T-cell (primary cell): ENCODE data around the gene FRMD5. TPM values are rescaled to one million over a fixed set of nuclear protein-coding genes. Genes with fewer than 3 reads are reported as not detected.

Experiments used
- ATAC-seq, 4 experiments: fragments of 200-7000 bp in 3 of 4; fragments of 150-1000 bp in 1 of 4; cut with Tn5 transposase; replicated peaks in 1 of 4; 1 replicate in 3 of 4; 2 replicates in 1 of 4; pipeline ENCODE4 v1.10.0; 2021; ENCODE audit warnings: moderate library complexity in 3 of 4, mild to moderate bottlenecking in 2 of 4, moderate number of reproducible peaks in 1 of 4
- CTCF ChIA-PET, 2 donors: fragments of 300-600 bp; sonication (Branson Sonifier 250); formaldehyde crosslinking; loops; one replicate each; lab custom pipeline; 2022; ENCODE audit warnings: antibody characterized with exemption in 2 of 2; lab: Charles Lee
- POLR2A ChIA-PET, 2 donors: fragments of 300-600 bp; sonication (Branson Sonifier 250); formaldehyde crosslinking; loops; one replicate each; lab custom pipeline; 2022; ENCODE audit warnings: antibody characterized with exemption in 2 of 2; lab: Charles Lee
- DNase-seq, 35 experiments: peaks; one replicate each; pipeline versions ENCODE4 v3.0.0 to v3.0.0-alpha.2; 2013 to 2023
- H3K27ac ChIP-seq: one replicate; pipeline ENCODE4 v1.5.1; 2013; ENCODE audit warnings: low read length
- H3K27me3 ChIP-seq, 2 experiments: replicated peaks in 1 of 2; 1 replicate in 1 of 2; 2 replicates in 1 of 2; pipeline versions ENCODE4 v1.6.1 to v1.7.0; 2013; ENCODE audit warnings: low read length in 1 of 2, mixed read lengths in 1 of 2; ENCODE audit not compliant: control insufficient read depth in 2 of 2, insufficient read depth in 2 of 2; ENCODE audit errors: extremely low read depth in 1 of 2
- H3K36me3 ChIP-seq, 2 donors: 1 replicate in 1 of 2; 2 replicates in 1 of 2; pipeline versions ENCODE4 v1.6.1 to v1.7.0; 2013; ENCODE audit warnings: low read length in 1 of 2; ENCODE audit not compliant: control insufficient read depth in 2 of 2, insufficient read depth in 1 of 2; ENCODE audit errors: extremely low read depth in 1 of 2
- H3K4me1 ChIP-seq, 2 experiments: 1 replicate in 1 of 2; 2 replicates in 1 of 2; pipeline versions ENCODE4 v1.6.1 to v1.7.0; 2013; ENCODE audit warnings: low read length in 2 of 2, mixed read lengths in 1 of 2; ENCODE audit not compliant: insufficient read depth in 2 of 2, control insufficient read depth in 1 of 2; ENCODE audit errors: extremely low read depth in 1 of 2
- H3K4me3 ChIP-seq, 2 donors: 1 replicate in 1 of 2; 2 replicates in 1 of 2; pipeline versions ENCODE4 v1.5.1 to v1.7.0; 2013; ENCODE audit warnings: mild to moderate bottlenecking in 2 of 2, low read length in 1 of 2, moderate library complexity in 1 of 2; ENCODE audit not compliant: control insufficient read depth in 1 of 2; ENCODE audit errors: extremely low read depth in 1 of 2
- H3K9me3 ChIP-seq: 2 replicates; pipeline ENCODE4 v1.7.0; 2013
- H3K27ac Mint-ChIP-seq, 2 donors: one replicate each; pipeline ENCODE4 v1.8.0; 2020 to 2021; ENCODE audit warnings: mild to moderate bottlenecking in 2 of 2, mixed read lengths in 2 of 2
- H3K27me3 Mint-ChIP-seq, 2 donors: one replicate each; pipeline ENCODE4 v1.8.0; 2021 to 2022; ENCODE audit warnings: mixed read lengths in 2 of 2
- H3K36me3 Mint-ChIP-seq: one replicate; pipeline ENCODE4 v1.8.0; 2021; ENCODE audit warnings: mixed read lengths
- H3K4me1 Mint-ChIP-seq, 3 donors: one replicate each; pipeline ENCODE4 v1.8.0; 2020 to 2022; ENCODE audit warnings: mixed read lengths in 3 of 3, mild to moderate bottlenecking in 1 of 3
- H3K4me3 Mint-ChIP-seq, 3 donors: one replicate each; pipeline ENCODE4 v1.8.0; 2020 to 2022; ENCODE audit warnings: mild to moderate bottlenecking in 3 of 3, mixed read lengths in 3 of 3, moderate library complexity in 3 of 3
- H3K9me3 Mint-ChIP-seq, 3 donors: one replicate each; pipeline ENCODE4 v1.8.0; 2020 to 2022; ENCODE audit warnings: mixed read lengths in 3 of 3
- WGBS: methylation state at CpG from one replicate; pipeline ENCODE4 v1.1.5; 2013; ENCODE audit warnings: missing lambda C conversion rate; ENCODE audit not compliant: insufficient coverage; 5-methylcytosine and 5-hydroxymethylcytosine counted together
- total RNA-seq, 35 experiments: library from RNA in 6 of 35; stranded (reverse) in 6 of 35; fragments of 120-200 nt in 1 of 35; gene quantifications; one replicate each; pipeline versions ENCODE4 v1.2.1 to v1.2.4 and lab custom pipeline; 2013 to 2026

The FRMD5 gene
- total RNA-seq, 5 donors from 2014 or later (not counting 1 experiment from before 2014, with no cell fraction given) = 0.09 to 0.26 (median 0.23) TPM; not detected in 2

GRCh38 chr15:43975770-43976169, 219.3 kb downstream of the FRMD5 start:
- peaks cover 16 to 29% (median 25%) of the 10 kb centered on the region in 3 donors for H3K4me1 Mint-ChIP-seq
- no peak overlapping the region for H3K27ac ChIP-seq
- H3K27ac Mint-ChIP-seq = no peak overlapping the region
- peaks cover 0 to 2% of the 10 kb centered on the region in 2 experiments for H3K27me3 ChIP-seq
- POLR2A ChIA-PET = no interaction called here
- no CpG with 5 or more reads among the region's 1 CpG for WGBS
- no peaks in the 10 kb centered on the region for H3K36me3 Mint-ChIP-seq
- H3K9me3 ChIP-seq = no peaks in the 10 kb centered on the region
- H3K9me3 Mint-ChIP-seq = peaks cover 0 to 5% (median 4%) of the 10 kb centered on the region in 3 donors
- DNase-seq = no peak
- H3K4me3 Mint-ChIP-seq = no peak overlapping the region
- peaks cover 0 to 6% of the 10 kb centered on the region in 2 experiments for H3K4me1 ChIP-seq
- CTCF ChIA-PET = no interaction called here
- H3K27me3 Mint-ChIP-seq = no peaks in the 10 kb centered on the region
- H3K36me3 ChIP-seq = no peaks in the 10 kb centered on the region
- no peak for ATAC-seq
- no peak overlapping the region for H3K4me3 ChIP-seq

GRCh38 chr15:43975326-43975725, 219.7 kb downstream of the FRMD5 start:
- CTCF ChIA-PET = no interaction called here
- ATAC-seq (no peak), DNase-seq (no peak)
- Mint-ChIP-seq H3K36me3 (no peaks in the 10 kb centered on the region), H3K4me1 (peaks cover 16 to 29% (median 25%) of the 10 kb centered on the region in 3 donors), H3K9me3 (peaks cover 0 to 5% (median 4%) of the 10 kb centered on the region in 3 donors), H3K27me3 (no peaks in the 10 kb centered on the region), H3K4me3 (no peak overlapping the region), H3K27ac (peak overlapping the region in 1 of 2 donors; percentile 30)
- POLR2A ChIA-PET = no interaction called here
- peaks cover 0 to 6% of the 10 kb centered on the region in 2 experiments for H3K4me1 ChIP-seq
- no CpG with 5 or more reads among the region's 4 CpGs for WGBS
- peaks cover 0 to 2% of the 10 kb centered on the region in 2 experiments for H3K27me3 ChIP-seq
- no peak overlapping the region for H3K27ac ChIP-seq
- no peak overlapping the region for H3K4me3 ChIP-seq
- H3K36me3 ChIP-seq = no peaks in the 10 kb centered on the region
- H3K9me3 ChIP-seq = no peaks in the 10 kb centered on the region

- no peak overlapping the region for H3K27ac Mint-ChIP-seq
- Histone ChIP-seq H3K4me3 (no peak overlapping the region), H3K27ac (no peak overlapping the region), H3K27me3 (peaks cover 0 to 2% of the 10 kb centered on the region in 2 experiments), H3K36me3 (no peaks in the 10 kb centered on the region), H3K9me3 (no peaks in the 10 kb centered on the region), H3K4me1 (peaks cover 0 to 6% of the 10 kb centered on the region in 2 experiments)
- no peaks in the 10 kb centered on the region for H3K27me3 Mint-ChIP-seq
- POLR2A ChIA-PET = no interaction called here
- no peak overlapping the region for H3K4me3 Mint-ChIP-seq
- CTCF ChIA-PET = no interaction called here
- H3K9me3 Mint-ChIP-seq = peaks cover 0 to 5% (median 4%) of the 10 kb centered on the region in 3 donors
- 80% methylated on average over 2 of the region's 3 CpGs for WGBS
- H3K4me1 Mint-ChIP-seq = peaks cover 16 to 29% (median 25%) of the 10 kb centered on the region in 3 donors
- no peaks in the 10 kb centered on the region for H3K36me3 Mint-ChIP-seq
- ATAC-seq (no peak), DNase-seq (no peak)
These were observed 220.2 kb downstream of the FRMD5 start for GRCh38 chr15:43974852-43975251.

DNA sequence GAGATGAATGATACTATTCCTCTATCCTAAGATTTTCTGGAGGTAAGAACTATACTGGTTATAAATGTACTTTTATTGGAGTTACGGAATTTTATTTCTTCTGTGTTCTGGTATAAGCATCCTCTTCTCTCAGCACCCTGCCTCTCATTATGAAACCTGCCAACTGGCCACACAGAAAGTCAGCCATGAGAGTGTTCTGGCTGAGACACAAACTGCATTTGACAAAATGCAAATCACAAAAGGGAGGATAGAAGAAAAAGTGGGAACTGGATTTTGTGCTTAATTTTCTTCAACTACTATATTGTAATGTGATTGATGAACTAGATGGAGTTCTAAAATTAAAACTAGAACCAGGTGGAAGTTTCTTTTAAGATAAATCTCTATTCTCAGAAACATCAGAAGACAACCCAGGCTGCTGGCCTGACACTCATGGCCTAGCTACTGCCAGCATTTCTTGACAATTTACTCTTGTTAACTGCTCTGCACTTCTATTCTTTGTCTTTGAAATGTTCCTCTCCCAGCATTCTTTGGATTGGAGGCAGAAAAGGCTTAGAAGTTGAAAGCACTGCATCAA, 225.2 kb downstream of the FRMD5 start:
- Histone ChIP-seq H3K4me3 (no peak overlapping the region), H3K9me3 (no peaks in the 10 kb centered on the region), H3K27ac (no peak overlapping the region), H3K36me3 (no peaks in the 10 kb centered on the region), H3K4me1 (no peaks in the 10 kb centered on the region), H3K27me3 (no peaks in the 10 kb centered on the region)
- Mint-ChIP-seq H3K4me1 (peaks cover 2 to 8% (median 6%) of the 10 kb centered on the region in 3 donors), H3K36me3 (no peaks in the 10 kb centered on the region), H3K27ac (no peak overlapping the region), H3K27me3 (peaks cover 0 to 4% of the 10 kb centered on the region in 2 donors), H3K4me3 (no peak overlapping the region), H3K9me3 (no peaks in the 10 kb centered on the region)
- ChIA-PET POLR2A (no interaction called here), CTCF (no interaction called here)
- ATAC-seq (no peak), DNase-seq (no peak)
- no CpG with 5 or more reads among the region's 1 CpG for whole genome bisulfite sequencing

DNA sequence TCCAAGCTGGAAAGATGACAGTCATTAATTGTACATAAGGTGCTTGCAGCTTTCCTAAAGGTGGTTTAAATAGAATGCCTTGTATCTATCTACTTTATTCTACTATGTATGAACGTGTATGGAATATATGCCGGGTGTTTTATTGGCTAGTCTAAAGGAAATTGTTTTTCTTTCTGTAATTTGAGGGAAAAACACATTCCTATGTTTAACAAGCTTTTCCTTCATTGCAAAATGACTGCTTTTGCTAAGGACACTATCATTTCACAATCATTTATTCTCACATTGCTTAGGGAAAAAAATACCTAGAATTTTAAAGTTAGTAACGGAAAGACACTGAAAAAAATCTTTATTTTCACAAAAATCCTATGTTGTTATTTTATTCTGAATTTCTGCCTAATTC, 226.5 kb downstream of the FRMD5 start:
- Histone ChIP-seq H3K27ac (no peak overlapping the region), H3K9me3 (no peaks in the 10 kb centered on the region), H3K36me3 (no peaks in the 10 kb centered on the region), H3K4me3 (no peak overlapping the region), H3K27me3 (no peaks in the 10 kb centered on the region), H3K4me1 (no peaks in the 10 kb centered on the region)
- CTCF ChIA-PET = no interaction called here
- POLR2A ChIA-PET = no interaction called here
- H3K27me3 Mint-ChIP-seq = peaks cover 1 to 8% of the 10 kb centered on the region in 2 donors
- H3K4me1 Mint-ChIP-seq = no peaks in the 10 kb centered on the region
- no peaks in the 10 kb centered on the region for H3K36me3 Mint-ChIP-seq
- no CpG with 5 or more reads among the region's 3 CpGs for WGBS
- no peak overlapping the region for H3K27ac Mint-ChIP-seq
- H3K4me3 Mint-ChIP-seq = no peak overlapping the region
- DNase-seq (no peak), ATAC-seq (no peak)
- H3K9me3 Mint-ChIP-seq = no peaks in the 10 kb centered on the region

GRCh38 chr15:43966646-43967045, 228.4 kb downstream of the FRMD5 start:
- Histone ChIP-seq H3K27me3 (no peaks in the 10 kb centered on the region), H3K36me3 (no peaks in the 10 kb centered on the region), H3K27ac (no peak overlapping the region), H3K4me1 (no peaks in the 10 kb centered on the region), H3K4me3 (no peak overlapping the region), H3K9me3 (no peaks in the 10 kb centered on the region)
- CTCF ChIA-PET = no interaction called here
- Mint-ChIP-seq H3K27ac (no peak overlapping the region), H3K9me3 (no peaks in the 10 kb centered on the region), H3K4me1 (no peaks in the 10 kb centered on the region), H3K27me3 (peaks cover 2 to 8% of the 10 kb centered on the region in 2 donors), H3K36me3 (no peaks in the 10 kb centered on the region), H3K4me3 (no peak overlapping the region)
- DNase-seq (no peak), ATAC-seq (no peak)
- POLR2A ChIA-PET = no interaction called here
